Activated effector memory CD4-positive, alpha-beta T cell treated with anti-CD3 and anti-CD28 coated beads, Interleukin-2, amount 50 U/mL, for 16 hours (primary cell): ENCODE measurements around the gene DYNLT1.
"Not testable (repeated sequence)": the region's sequence is repeated elsewhere in the genome, so short reads cannot be mapped to it uniquely, and the experiment has no call there.

Experiments
- DNase-seq: peaks from one replicate; pipeline ENCODE4 v3.0.0-alpha.2; 2020

DYNLT1 gene

GRCh38 chr6:158644231-158645063, at the start of gene DYNLT1:
DYNLT1 (minus strand) TSS chr6:158644743; CDS start chr6:158644708, 35 bp downstream.
- peak; percentile 96 for DNase-seq

GRCh38 chr6:158688860-158689259, 44.3 kb upstream of the DYNLT1 start:
- DNase-seq = no peak

DNA sequence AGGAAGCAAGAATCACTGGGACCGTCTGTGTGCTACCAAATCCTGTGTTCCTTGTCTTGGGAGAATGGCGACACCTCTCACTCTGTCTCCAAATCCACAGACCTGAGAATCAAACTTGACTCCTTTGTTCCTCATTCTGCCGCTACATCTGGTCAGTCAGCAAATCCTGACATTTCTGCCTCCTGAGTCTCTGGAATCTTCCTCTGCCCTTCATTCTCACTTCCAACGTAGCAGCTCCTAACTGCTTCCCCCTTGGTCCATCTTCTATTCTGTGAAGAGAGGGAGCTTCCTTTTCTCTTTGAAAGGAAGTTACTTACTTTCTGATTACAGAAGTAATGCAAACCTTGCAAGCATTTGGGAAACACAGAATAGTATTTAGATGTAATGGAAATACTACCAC, 43.0 kb upstream of the DYNLT1 start:
- no peak for DNase-seq

DNA sequence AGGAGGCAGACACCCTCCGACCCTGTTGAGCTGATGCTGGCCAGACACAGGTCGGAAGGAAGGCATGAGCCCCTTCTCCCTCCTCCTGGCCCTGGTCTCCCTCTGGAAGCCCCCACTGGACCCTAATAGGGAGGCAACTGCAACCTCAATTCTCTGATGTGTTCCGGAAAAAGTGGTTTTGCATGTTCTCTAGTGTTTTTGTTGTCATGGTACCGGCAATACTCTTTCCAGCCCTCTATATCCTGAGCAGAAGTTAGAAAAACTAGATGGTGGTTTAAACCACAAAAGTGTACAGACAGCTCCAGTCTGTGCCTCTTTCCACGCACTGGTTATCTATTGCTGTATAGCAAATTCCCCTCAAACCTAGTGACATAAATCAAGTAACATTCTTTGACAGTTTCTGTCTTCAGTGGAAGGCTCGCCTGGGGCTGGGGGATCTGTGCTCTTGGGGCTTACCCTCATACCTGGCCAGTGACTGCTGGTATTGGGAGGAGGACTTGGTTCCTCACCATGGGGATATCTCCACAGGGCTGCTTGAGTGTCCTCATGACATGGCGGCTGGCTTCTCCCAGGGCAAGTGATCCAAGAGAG, 42.3 kb upstream of the DYNLT1 start:
- DNase-seq = peak; percentile 75

- no peak for DNase-seq
These were observed 41.8 kb upstream of the DYNLT1 start for GRCh38 chr6:158686311-158686710.

GRCh38 chr6:158684745-158685324, 40.3 kb upstream of the DYNLT1 start:
- DNase-seq = no peak

GRCh38 chr6:158684311-158684710, 39.8 kb upstream of the DYNLT1 start:
- peak; percentile 44 for DNase-seq

DNA sequence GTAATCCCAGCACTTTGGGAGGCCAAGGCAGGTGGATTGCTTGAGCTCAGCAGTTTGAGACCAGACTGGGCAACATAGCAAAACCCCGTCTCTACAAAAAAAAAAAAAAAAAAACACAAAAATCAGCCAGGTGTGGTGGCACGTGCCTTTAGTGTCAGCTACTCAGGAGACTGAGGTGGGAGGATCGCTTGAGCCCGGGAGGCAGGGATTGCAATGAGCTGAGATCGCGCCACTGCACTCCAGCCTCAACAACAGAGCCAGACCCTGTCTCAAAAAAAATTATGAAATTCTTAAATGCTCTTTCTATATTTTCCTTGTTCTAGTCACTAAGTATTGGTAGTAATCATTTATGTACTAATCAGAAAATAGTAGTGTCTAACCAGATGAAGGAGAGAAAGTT, 35.9 kb upstream of the DYNLT1 start:
- no peak for DNase-seq

DNA sequence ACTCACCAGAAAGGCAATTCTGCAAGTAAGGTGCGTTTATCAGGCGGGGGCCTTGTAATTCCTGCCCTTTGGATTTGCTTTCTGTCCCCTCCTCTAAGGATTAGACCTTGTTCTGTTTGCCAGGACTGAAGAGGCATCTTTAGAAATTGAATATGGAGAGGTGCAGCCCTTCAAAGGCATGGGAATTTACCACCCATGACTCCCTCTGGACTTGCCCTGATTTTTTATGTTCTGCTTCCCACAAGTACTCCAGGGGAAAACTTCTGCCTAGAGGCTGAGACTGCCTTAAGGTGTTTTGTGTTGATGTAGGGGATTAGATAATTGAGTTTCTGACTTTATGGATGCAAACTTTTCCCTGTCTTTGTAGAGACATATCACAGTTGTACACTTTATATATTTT, 35.5 kb upstream of the DYNLT1 start:
- no peak for DNase-seq

DNA sequence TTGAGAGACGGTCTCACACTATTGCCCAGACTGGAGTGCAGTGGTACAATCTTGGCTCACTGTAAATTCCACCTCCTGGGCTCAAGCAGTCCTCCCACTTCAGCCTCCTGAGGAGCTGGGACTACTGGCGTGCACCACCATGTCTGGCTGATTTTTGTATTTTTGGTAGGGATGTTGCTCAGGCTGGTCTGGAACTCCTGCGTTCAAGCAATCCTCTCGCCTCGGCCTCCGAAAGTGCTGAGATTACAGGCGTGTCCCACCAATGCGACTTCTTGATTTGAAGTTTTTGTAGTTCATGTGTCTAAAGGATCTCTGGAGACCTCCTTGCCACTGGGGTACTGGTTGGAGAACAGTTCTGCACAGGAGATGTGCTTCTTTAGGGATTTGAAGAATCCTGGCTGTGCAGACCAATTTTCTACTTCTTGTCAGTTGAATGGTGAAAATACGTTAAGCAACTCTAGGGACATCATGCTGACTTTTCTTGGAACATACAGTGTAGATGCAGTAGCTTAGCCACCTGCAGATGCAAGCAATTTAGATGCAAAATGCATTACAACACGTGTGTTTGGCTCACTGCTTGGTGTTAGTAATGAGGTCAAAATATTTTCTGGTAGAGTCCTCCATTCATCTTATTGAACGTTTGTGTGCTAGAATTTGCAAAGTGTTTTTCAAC, 33.5 kb upstream of the DYNLT1 start:
- peak; percentile 36 for DNase-seq

DNA sequence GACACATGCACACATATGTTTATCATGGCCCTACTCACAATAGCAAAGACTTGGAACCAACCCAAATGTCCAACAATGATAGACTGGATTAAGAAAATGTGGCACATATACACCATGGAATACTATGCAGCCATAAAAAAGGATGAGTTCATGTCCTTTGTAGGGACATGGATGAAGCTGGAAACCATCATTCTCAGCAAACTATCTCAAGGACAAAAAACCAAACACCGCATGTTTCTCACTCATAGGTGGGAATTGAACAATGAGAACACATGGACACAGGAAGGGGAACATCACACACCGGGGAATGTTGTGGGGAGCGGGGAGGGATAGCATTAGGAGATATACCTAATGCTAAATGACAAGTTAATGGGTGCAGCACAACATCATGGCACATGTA, 32.6 kb upstream of the DYNLT1 start:
- not testable (repeated sequence) for DNase-seq

GRCh38 chr6:158674342-158675131, 30.0 kb upstream of the DYNLT1 start:
- no peak for DNase-seq

GRCh38 chr6:158672726-158673125, 28.2 kb upstream of the DYNLT1 start:
- DNase-seq = no peak

- DNase-seq = not testable (repeated sequence)
These were observed 27.6 kb upstream of the DYNLT1 start for GRCh38 chr6:158672119-158672518.

DNA sequence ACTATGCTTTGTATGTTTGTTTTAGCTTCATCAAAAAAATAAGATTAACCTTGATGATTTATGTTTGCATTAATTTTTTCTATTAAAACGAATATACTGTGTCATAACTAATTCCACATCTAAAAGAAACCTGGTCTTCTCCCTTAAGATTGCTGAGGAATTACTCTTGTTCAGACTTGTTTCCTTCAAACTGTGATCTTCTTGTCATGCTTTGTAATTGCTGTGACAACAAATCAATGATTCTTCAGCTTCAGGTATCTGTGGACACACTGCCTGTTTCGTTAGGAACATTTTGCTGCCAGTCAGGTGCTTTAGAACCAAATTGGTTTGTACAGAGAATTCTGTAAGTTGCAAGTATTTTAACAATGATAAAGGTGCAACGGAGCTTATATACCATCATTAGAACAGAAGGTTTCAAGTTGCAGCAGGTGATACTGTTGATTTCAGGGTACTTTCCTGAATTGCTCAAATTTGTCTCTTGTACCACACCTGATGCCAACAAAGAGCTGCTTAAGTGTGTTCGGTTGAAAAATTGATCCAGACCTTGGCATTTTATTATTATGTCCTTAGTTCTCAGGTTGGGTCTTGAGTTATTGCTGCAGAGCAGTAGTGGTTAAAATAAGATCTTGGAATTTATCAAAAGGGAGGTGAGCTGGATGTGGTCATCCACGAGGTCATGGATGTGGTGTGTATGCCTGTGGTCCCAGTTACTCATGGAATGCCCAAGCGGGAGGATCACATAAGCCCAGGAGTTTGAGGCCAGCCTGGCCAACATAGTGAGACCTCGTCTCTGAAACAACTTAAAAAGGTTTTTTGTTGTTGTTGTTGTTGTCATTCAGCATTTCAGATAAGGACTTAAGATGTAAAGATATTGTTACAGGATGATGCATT, 24.8 kb upstream of the DYNLT1 start:
- DNase-seq = no peak

GRCh38 chr6:158668707-158669103, 24.2 kb upstream of the DYNLT1 start:
- DNase-seq = no peak

DNA sequence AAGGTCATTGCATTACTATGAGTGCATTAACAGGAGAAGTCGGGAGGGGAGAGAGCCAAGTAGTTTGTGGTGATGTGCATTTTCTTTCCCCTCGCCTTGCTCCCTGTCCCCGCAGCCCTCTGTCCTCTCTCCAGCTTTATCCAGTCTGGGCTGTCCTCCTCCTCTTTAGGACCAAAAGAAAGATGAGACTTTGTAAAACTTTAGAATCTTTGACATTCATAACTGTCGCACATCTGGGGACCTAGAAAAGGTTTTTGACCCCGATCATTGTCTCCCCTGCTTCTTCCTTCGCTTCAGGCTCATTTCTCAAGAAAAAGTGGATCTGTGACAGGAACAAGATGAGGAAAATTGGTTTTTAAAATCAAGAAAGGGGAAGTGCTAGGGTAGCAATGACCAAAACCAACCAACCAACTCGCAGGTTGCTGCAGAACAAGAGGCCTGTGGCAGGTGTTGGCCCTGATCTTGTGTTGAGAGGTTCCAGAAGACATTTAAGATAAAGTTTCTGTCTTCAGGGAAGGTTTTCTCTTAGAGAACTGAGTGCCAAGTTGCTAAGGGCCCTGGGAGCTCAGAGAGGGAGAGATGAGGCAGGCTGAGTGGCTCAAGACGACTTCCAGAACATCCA, 22.9 kb upstream of the DYNLT1 start:
- DNase-seq = no peak

- DNase-seq = peak; percentile 46
These were observed 22.3 kb upstream of the DYNLT1 start for GRCh38 chr6:158666628-158667359.

GRCh38 chr6:158665332-158665731, 20.8 kb upstream of the DYNLT1 start:
- DNase-seq = peak; percentile 51

- DNase-seq = peak; percentile 45
These were observed 19.2 kb upstream of the DYNLT1 start for GRCh38 chr6:158663625-158664165.
